KOPT-K1 (cell line): ENCODE results near the gene SIRT7.

Source experiments
- H3K27ac ChIP-seq: fragments of 200-600 bp; sonication (generic); 2 replicates; pipeline ENCODE4 v1.5.1; 2016; ENCODE audit warnings: antibody characterized with exemption, mild to moderate bottlenecking, low read depth, low read length; ENCODE audit not compliant: poor library complexity, severe bottlenecking
- H3K36me3 ChIP-seq: fragments of 200-600 bp; sonication (generic); 2 replicates; pipeline ENCODE4 v1.5.1; 2017; ENCODE audit warnings: antibody characterized with exemption, mild to moderate bottlenecking, low read length, moderate library complexity; ENCODE audit not compliant: insufficient read depth
- H3K9me3 ChIP-seq: fragments of 200-600 bp; sonication (generic); 2 replicates; pipeline ENCODE4 v1.5.1; 2017; ENCODE audit warnings: antibody characterized with exemption, low read length, mild to moderate bottlenecking; ENCODE audit not compliant: insufficient read depth, poor library complexity, severe bottlenecking

Gene SIRT7

GRCh38 chr17:81865733-81866439 lies 52.1 kb downstream of the SIRT7 start:
- H3K9me3 ChIP-seq = no peaks in the 10 kb centered on the region
- peaks cover 81% of the 10 kb centered on the region for H3K36me3 ChIP-seq
- peak overlapping the region; percentile 53 for H3K27ac ChIP-seq

GRCh38 chr17:81865358-81865732 lies 52.6 kb downstream of the SIRT7 start:
- Histone ChIP-seq H3K36me3 (peaks cover 79% of the 10 kb centered on the region), H3K27ac (no peak overlapping the region)

GRCh38 chr17:81863833-81864768 lies 53.9 kb downstream of the SIRT7 start:
- Histone ChIP-seq H3K9me3 (no peaks in the 10 kb centered on the region), H3K36me3 (peaks cover 69% of the 10 kb centered on the region), H3K27ac (no peak overlapping the region)

More at GRCh38 chr17:81865358-81865732, 52.6 kb downstream of the SIRT7 start:
- no peaks in the 10 kb centered on the region for H3K9me3 ChIP-seq

- H3K36me3 ChIP-seq = peaks cover 69% of the 10 kb centered on the region
- H3K27ac ChIP-seq = no peak overlapping the region
- H3K9me3 ChIP-seq = no peaks in the 10 kb centered on the region
Measured at GRCh38 chr17:81863123-81863675, 54.8 kb downstream of the SIRT7 start.
